RPMI7951 (cell line): ENCODE results near the gene DPH3. TPM values are rescaled to one million over a fixed set of nuclear protein-coding genes. Genes with fewer than 3 reads are reported as not detected.

Experiments
- DNase-seq: peaks from one replicate; pipeline ENCODE4 v3.0.0-alpha.2; 2012; ENCODE audit warnings: low read depth
- total RNA-seq: library from RNA; depleted of rRNA; stranded (reverse); fragments of >200 nt; shearing (Covaris generic); gene quantifications from 2 replicates; pipeline ENCODE4 v1.2.3, GENCODE V29; 2014

DPH3 gene
- total RNA-seq, 1 experiment from 2014 or later, result 24.0 TPM

- DNase-seq, result no peak
These were observed 9.4 kb downstream of the DPH3 start for GRCh38 chr3:16255326-16255725.

DNA sequence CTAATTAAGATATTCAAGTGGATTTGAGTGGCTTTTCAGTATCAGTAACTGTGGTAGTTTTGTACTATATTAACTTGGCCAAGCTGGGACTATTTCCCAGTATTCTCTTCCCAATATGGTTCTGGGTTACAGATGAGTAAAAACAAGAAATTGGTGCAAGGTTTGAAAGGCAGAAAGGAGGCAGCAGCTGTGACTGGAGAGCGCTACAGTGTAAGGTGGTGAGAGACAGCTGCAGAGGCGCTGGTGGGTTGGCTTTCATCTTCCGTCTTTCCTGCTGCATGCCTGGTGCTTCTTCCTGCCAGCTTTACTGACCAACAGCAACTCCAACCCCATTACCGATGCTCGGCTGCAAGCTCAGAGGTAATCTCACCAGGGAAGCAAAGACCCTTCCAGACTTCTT, 9.8 kb downstream of the DPH3 start:
- no peak for DNase-seq

DNA sequence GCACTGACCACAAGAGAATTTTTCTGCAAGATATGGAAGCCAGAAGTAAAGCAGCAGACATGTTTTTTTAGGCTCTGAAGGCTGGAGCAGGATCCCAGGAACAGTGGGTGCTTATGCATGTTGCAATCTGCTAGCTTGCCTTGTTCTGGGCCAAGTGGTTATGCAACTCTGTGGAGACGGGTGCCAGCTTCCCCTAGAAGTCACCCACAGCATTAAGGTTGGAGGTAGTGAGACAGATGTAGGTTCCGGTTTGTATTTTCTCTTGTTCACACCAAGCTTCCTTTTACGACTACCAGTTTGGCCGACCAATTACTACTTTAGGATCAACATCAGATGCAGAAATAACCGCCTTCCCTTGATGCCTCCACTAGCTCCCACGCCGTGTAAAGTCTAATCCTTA, 11.1 kb downstream of the DPH3 start:
- DNase-seq, result no peak

- no peak for DNase-seq
These were observed 11.8 kb downstream of the DPH3 start for GRCh38 chr3:16252988-16253387.

- DNase-seq, result no peak
These were observed 12.3 kb downstream of the DPH3 start for GRCh38 chr3:16252243-16252978.

- no peak for DNase-seq
These were observed 13.2 kb downstream of the DPH3 start for GRCh38 chr3:16251316-16252085.

GRCh38 chr3:16249886-16250285, 14.9 kb downstream of the DPH3 start:
- no peak for DNase-seq

DNA sequence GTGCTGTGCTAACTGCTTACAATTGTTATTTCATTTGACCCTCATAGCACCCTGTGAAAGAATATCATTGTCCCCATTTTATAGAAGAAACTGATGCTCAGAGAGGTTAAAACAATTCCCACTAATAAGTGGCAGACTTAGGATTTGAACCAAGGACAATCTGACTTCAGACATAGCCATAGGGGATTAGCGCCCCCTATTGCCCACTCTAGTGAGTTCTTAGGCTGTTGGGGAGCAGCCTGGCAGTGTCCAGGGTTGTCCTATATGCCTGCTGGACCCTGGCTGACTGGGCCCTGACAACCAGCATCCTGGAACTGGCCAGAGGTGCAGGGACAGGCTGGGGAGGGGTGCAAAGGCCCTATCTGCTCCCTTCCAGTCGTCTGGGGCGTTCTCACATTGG, 15.4 kb downstream of the DPH3 start:
- DNase-seq, result peak; percentile 34

- DNase-seq, result no peak
These were observed 16.2 kb downstream of the DPH3 start for GRCh38 chr3:16248556-16248955.

- peak; percentile 77 for DNase-seq
These were observed 17.3 kb downstream of the DPH3 start for GRCh38 chr3:16247282-16248061.

GRCh38 chr3:16245609-16246008, 19.1 kb downstream of the DPH3 start:
- DNase-seq, result no peak

DNA sequence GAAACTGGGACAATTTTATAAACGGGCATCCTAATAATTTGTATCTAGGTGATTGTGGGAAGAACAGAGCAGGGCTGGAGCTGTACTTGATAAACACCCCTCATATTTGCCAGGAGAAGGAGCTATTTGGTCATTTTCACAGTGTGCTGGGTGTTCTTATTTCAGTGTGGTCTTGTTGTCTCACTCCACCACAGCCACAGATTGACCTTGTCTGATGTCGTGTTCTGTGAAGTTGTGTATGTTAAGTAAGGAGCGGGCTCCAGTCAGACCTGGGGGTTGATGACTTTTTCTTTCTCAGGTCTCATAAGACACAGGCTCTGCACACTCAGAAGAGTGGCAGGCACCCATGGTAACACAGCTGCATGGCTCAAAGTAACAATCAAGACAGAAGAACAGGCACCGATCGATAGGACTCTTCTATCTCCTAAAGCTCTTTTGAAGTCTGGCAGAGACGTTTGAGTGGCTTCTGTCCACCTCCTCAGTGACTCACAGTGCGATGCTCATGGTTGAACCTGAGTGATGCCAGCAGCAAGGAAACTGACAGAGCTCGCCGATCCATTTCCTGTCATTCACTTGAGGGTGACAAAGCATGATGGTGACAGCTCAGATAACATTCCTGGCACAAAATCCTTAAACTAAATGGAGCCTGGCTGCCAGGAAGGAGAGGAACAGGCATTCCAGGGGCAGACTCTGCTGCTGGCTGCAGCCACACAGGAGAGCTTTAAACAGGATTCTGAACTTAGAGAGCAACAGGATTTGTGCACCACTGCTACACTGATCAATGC, 20.8 kb downstream of the DPH3 start:
- DNase-seq, result peak; percentile 58

GRCh38 chr3:16242177-16242576, 22.6 kb downstream of the DPH3 start:
- no peak for DNase-seq

DNA sequence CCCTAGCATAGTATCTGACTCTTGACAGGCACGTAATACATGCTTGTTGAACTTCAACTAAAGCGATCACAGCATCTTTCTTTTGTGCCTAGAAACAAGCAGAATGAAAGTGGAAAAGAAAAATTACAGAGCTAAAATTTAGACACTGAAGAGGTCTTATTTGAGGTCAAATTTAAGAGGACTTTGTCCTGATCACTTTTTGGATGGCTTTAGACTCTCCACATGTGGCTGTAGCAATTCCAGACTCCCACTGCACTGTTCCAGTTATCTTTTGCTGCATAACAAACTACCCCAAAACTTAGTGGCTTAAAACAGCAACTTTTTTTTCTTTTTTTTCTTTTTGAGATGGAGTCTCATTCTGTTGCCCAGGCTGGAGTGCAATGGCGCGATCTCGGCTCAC, 23.5 kb downstream of the DPH3 start:
- no peak for DNase-seq

- DNase-seq, result peak; percentile 70
These were observed 24.3 kb downstream of the DPH3 start for GRCh38 chr3:16240229-16241023.

DNA sequence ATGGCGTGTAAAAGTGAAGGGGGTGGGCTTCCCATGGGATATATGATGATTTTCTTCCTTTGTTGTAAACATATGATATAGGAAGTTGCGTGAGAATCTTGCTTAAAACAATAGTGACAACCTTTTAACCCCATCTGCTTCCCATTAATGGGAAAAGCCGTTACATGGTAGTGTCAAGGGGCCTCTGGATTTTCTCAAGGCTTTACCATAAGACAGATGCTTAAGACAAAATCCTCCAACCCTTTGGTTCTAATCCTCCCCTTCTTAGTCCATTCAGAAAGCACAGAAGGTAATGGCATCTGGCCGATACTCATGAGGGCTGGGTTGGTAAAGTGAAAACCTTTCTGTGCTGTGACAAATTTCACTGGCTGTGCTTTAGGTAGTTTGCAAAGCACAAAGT, 25.0 kb downstream of the DPH3 start:
- DNase-seq, result peak; percentile 57

- DNase-seq, result peak; percentile 40
These were observed 25.5 kb downstream of the DPH3 start for GRCh38 chr3:16239086-16239770.

DNA sequence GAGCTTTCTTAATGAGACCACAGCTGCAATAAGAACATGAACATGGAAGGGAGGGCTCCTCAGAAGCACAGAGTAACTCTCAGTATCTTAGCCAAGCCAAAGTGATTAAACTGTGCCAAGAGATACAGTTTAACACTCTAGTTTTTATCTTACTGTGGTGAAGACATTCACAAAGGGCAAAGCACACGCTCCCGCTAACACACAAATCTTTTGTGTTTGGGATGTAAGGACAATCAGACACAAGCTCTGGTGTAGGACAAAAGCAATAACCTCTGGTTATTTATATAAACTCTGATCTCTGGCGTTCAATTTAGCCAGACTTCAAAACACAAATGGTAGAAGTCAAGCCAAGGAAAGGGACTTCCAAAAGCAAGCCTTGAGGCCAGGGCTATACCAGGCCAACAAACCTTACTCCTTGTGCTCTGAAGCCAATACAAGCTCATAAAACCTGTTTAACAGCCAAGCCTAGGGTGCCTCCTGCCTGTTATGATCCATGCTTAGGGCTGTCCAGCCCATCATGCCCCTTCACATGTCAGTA, 27.8 kb downstream of the DPH3 start:
- DNase-seq, result no peak

DNA sequence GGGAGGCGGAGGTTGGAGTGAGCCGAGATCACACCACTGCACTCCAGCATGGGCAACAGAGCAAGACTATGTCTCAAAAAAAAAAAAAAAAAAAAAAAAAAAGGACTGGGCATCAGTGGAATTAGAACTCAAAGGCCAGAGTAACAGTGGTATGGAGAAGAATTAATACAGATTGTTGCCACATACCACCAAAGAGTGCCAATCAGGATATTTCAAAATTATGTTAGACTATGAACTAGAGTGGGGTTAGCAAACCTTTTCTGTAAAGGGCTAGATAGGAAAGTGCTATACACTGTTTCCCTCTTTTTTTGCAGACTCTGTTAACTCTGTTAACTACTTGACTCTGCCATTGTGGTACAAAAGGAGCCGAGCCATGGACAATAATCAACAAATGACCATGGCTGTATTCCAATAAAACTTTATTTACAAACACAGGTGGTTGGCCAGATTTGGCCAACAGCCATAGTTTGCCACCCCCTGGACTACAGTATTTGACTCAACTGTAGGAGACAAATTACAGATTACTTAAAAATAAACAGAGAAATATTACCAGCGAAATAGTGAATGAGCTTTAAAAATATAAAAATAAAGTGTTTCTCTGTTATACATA, 28.6 kb downstream of the DPH3 start:
- DNase-seq, result no peak

- no peak for DNase-seq
These were observed 30.5 kb downstream of the DPH3 start for GRCh38 chr3:16234281-16234680.
